ENCODE data around the gene MKNK2.

MKNK2 gene

DNA sequence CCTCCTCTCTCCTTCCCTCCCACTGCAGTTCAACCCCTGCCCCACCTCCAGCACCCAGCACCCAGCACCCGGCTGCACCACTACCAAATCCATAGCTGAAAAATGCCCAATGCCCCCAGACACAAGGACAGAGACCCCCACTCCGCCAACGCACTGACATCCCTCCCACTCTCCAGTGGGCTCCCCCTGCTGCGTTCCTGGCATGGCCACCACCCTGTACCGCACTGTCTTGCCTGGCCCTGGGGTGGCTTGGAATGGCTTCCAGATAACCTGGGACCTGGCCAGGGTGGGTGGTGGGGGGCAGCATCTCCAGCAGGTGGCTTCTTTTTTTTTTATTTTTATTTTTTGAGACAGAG, 5.8 kb upstream of the MKNK2 start:
- no peak for DNase-seq

GRCh38 chr19:2055931-2056836, 5.1 kb upstream of the MKNK2 start:
- no peak for DNase-seq

GRCh38 chr19:2054763-2055162, 3.7 kb upstream of the MKNK2 start:
- no peak for DNase-seq

GRCh38 chr19:2053601-2054389, 2.8 kb upstream of the MKNK2 start:
- DNase-seq = no peak

DNA sequence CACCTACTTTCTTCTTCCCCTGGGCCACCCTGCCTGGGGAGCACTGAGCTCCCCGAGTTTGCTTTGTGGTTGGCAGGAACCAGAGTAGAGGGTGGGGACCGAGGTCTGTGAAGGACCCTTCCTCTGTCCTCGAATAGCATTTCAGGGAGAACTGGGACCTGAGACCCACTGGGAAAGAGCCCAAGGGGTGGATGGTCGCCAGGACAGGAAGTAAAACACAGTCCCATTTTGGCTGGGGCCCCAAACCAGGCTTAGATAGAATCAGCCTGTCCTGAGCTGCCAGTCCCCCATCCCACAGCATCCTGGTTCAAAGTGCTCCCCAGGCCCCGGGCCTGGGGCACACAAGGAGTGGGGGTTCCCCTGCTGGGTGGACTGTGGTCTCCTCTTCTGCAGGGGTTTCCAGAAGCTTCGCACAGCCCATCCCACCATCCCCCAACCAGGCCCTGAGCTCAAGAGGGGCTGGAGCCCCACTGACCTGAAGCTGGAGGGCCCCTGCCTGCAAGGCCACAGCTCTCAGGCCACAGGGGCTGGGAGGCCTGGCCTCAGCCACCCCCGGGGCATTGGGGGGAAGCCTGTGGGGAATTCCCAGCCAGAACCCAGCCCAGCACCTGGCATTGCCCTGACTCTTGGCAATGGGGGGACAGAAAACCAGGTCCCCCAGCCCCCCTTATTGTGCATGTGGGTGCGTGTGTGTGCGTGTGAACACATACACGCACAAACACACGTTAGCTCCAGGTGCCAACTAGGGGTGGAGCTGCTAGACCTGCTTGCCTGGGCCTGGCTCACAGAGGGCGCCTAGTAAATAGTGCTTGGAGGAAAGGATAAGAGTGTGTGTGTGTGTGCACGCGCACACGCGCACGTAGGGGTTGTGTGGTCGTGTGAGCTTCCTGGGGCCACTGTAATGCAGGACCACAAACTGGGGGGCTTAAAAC, 995 bp upstream of the MKNK2 start:
- DNase-seq = no peak

DNA sequence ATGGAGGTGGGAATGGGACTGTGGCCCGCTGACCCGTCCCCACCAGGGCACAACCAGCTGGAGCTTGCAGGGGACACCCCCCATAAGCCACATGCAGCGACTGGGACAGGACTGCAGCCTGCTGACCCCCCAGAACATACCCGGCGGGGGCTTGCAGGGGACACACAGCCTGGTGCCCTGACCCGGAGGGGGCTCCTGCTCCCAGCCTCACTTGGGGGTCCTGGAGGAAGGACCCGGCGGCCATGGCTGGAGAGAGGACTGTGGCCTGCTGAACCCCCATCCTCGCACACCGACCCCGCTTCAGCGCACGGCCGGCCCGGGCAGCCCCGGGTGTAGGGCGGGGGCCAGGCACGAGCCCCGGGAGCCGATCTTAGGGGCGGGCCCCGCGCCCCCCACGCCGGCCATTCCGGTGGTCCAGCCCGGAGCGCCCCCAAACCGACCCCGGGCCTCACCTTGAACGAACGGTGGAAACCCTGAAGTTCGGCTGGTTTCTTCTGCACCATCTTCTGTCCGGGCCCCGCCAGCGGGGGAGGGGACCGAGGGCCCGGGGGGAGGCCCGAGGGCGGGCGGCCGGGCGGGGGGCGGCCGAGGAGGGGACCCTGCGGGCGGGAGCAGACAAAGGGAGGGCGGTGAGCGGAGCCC, 574 bp downstream of the MKNK2 start:
- DNase-seq = no peak

DNA sequence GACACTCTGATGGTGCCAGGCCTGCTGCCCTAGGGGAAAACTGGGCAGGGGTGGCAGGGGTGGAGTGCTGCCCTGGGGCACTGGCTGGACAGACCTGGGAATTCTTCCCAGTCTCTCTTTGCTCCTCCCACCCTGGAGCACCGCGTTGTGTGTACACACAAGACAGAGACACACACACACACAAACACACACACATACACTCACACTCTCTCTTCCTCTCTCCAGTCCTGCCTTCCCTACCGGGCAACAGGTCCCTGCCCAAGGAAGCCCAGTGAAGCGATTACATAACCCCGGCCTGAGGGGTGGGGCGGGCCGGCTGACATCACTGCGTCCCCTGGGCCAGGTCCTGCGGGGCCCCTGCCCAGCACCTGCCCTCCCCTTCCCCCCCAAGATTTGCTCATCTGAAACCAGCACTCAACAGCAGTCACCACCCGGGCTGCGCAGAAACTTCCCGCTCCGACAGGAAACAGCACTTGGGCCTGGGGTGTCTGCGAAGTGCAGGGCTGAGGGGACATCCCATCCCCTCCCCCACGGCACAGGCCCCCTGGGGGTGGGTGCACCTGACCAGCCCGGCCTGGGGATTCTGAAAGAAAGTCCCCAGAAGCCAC, 1.2 kb downstream of the MKNK2 start:
- DNase-seq = peak; percentile 80

DNA sequence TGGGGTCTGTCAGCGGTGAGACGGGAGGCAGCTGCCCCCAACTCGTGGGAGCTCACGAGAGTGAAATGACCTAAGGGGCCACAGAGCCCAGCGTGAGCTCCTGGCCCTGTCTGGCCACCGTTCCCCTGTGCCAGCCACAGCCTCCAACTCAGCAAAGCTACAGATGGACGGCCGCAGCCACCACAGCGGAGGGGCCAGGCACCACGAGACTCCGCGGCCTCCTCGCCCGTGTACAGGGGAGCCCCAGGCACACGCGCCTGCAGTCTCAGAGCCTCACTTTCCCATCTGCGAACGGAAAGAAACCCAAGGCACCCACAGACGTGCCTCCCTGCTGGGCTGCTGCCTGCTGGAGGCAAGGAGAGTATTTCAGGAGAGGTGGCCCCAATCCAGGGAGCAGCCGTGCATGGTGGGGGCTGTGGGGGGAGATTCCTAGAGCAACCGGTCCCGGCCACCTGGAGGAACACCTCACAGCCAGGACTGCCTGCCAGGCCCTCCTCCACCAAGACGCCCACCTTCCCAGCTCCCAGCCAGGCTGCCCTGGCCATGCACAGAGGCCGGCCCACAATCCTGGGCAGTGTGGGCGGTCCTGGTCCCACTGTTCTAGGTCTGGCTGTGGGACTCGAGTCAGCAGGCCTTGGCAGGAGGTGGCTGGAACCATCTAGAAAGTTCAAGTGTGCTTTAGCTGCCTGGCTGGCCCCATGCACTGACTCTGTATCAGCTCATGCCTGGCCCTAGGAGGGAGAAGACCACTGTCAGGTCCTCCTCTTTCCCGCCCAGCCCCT, 1.9 kb downstream of the MKNK2 start:
- DNase-seq = peak; percentile 75

- DNase-seq = no peak
These were observed 2.7 kb downstream of the MKNK2 start for GRCh38 chr19:2048104-2048958.

DNA sequence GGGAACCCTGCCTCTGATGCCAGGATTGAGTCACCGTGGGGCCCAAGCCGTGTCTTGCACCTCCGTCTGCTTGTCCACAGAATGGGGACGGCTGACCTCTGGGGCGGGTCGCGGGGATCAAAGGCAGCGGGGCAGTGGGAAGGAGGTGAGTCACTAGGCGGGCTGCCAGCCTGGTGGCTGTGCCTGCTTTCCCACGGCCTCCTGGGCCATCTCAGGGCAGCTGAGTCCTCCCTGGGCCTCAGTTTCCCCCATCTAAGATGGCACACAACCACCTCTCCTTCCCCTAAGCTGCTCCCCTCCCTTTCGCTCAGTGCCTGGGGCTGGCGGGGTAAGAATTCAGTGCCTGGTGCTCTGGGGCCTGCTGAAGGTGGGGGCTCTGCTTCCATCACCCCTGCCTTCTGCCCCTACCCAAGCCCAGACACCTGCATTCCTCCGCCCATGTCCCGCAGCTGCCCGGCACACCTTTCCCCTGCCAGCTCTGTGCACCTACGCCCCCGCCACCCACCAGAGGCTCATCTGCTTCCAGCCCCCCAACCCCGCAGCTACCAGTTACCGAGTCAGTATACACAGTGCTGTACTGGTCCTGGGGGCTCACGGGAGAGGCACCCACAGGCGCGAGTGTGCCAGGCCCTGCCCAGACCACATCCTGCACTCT, 3.5 kb downstream of the MKNK2 start:
- DNase-seq = peak; percentile 71

- no peak for DNase-seq
These were observed 4.0 kb downstream of the MKNK2 start for GRCh38 chr19:2047076-2047448.

GRCh38 chr19:2046046-2046907, 4.8 kb downstream of the MKNK2 start:
- peak; percentile 49 for DNase-seq

DNA sequence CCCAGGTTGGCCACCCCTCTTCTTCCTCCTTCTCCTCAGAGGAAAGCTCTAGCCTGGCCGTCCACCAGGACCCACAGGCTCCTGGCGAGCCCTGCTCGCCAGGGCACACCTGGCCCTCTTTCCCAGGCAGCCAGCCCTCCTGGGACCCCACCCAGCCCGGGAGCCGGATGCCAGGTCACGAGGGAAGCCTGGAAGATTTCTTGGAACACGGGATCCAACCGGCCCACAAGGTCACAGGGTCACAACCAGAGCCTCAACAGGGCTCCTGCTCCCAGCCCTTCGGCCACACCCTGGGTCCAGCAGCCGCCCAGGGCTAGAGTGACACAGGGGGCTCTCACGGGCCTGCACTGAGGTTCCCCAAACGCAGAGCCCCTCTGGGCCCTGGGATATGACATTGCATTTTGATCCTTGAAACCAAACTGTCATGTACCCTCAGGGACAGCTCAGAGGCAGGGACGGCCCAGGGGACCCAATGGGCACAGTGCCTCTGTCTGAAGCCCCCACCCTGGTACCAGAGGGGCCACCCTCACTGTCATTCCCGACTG, 5.5 kb downstream of the MKNK2 start:
- DNase-seq = peak; percentile 36

- peak; percentile 52 for DNase-seq
These were observed 6.1 kb downstream of the MKNK2 start for GRCh38 chr19:2044709-2045500.

DNA sequence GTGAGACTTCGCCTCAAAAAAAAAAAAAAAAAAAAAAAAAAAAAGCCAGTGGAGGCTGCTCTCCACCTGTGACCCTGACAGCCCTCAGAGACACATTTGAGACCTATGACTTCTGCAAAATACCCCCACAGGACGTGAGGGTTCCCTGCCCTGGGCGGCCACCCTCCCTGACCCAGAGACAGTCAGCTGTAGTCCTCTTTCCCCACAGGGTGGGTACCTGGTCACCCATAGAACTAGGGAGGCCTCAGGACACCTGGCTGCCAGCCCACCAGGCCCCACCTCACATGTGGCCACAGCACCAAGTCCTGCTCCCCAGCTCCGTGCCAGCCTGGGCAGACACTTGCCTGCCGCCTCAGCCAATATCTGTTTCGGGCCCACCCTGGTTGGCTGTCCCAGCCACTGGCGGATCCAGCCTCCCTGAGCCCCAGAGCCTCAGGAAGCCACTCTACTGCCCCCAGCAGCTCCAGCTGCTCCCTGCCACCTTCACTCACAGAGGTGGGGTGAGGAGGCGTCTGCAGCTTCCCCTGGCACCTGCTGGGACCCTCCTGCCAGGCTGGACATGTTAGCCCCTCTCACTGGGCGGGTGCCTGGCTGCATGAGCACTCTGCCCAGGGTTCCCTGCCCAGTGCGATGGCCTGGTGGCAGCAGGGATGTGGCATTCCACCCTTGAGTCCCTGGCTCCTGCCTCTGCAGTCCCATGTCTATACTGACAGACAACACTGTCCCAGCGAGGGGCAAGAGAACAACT, 6.9 kb downstream of the MKNK2 start:
- DNase-seq = no peak

GRCh38 chr19:2043251-2043641, 7.8 kb downstream of the MKNK2 start:
- DNase-seq = peak; percentile 48
